Measurements from ENCODE around the gene BMP3.

- TF ChIP-seq, protein P1, sequence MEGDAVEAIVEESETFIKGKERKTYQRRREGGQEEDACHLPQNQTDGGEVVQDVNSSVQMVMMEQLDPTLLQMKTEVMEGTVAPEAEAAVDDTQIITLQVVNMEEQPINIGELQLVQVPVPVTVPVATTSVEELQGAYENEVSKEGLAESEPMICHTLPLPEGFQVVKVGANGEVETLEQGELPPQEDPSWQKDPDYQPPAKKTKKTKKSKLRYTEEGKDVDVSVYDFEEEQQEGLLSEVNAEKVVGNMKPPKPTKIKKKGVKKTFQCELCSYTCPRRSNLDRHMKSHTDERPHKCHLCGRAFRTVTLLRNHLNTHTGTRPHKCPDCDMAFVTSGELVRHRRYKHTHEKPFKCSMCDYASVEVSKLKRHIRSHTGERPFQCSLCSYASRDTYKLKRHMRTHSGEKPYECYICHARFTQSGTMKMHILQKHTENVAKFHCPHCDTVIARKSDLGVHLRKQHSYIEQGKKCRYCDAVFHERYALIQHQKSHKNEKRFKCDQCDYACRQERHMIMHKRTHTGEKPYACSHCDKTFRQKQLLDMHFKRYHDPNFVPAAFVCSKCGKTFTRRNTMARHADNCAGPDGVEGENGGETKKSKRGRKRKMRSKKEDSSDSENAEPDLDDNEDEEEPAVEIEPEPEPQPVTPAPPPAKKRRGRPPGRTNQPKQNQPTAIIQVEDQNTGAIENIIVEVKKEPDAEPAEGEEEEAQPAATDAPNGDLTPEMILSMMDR (IDR thresholded peaks at IDR 0.05): no peak
- TF ChIP-seq POLR2A (IDR thresholded peaks at IDR 0.05): no peak
Measured at GRCh38 chr4:81023484-81023883, 7.0 kb upstream of the BMP3 start.
